ENCODE results near the gene HHLA2. TPM values are rescaled to one million over a fixed set of nuclear protein-coding genes. Genes with fewer than 3 reads are reported as not detected.

Gene HHLA2
- total and polyA plus RNA-seq, 2 experiments from 2014 or later, result not detected

- TF ChIP-seq ZNF462 (CRISPR knock-in tag; IDR thresholded peaks at IDR 0.05), result no peak
- TF ChIP-seq, protein P1, sequence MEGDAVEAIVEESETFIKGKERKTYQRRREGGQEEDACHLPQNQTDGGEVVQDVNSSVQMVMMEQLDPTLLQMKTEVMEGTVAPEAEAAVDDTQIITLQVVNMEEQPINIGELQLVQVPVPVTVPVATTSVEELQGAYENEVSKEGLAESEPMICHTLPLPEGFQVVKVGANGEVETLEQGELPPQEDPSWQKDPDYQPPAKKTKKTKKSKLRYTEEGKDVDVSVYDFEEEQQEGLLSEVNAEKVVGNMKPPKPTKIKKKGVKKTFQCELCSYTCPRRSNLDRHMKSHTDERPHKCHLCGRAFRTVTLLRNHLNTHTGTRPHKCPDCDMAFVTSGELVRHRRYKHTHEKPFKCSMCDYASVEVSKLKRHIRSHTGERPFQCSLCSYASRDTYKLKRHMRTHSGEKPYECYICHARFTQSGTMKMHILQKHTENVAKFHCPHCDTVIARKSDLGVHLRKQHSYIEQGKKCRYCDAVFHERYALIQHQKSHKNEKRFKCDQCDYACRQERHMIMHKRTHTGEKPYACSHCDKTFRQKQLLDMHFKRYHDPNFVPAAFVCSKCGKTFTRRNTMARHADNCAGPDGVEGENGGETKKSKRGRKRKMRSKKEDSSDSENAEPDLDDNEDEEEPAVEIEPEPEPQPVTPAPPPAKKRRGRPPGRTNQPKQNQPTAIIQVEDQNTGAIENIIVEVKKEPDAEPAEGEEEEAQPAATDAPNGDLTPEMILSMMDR (conservative IDR thresholded peaks at IDR 0.05; ENCODE audit: low read depth in 2 of 2), result no peak
- TF ChIP-seq JUNB (IDR thresholded peaks at IDR 0.05; ENCODE audit: unreplicated experiment), result no peak
- no peak for TF ChIP-seq CREB1 (CRISPR knock-in tag; IDR thresholded peaks at IDR 0.05; ENCODE audit: low read depth)
- TF ChIP-seq NANOG (IDR thresholded peaks at IDR 0.05; ENCODE audit: borderline replicate concordance), result no peak
- TF ChIP-seq, protein P2, sequence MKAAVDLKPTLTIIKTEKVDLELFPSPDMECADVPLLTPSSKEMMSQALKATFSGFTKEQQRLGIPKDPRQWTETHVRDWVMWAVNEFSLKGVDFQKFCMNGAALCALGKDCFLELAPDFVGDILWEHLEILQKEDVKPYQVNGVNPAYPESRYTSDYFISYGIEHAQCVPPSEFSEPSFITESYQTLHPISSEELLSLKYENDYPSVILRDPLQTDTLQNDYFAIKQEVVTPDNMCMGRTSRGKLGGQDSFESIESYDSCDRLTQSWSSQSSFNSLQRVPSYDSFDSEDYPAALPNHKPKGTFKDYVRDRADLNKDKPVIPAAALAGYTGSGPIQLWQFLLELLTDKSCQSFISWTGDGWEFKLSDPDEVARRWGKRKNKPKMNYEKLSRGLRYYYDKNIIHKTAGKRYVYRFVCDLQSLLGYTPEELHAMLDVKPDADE (IDR thresholded peaks at IDR 0.05), result no peak
- no peak for TF ChIP-seq ZNF331 (CRISPR knock-in tag; IDR thresholded peaks at IDR 0.05; ENCODE audit: low read depth)
- TF ChIP-seq, protein P3, sequence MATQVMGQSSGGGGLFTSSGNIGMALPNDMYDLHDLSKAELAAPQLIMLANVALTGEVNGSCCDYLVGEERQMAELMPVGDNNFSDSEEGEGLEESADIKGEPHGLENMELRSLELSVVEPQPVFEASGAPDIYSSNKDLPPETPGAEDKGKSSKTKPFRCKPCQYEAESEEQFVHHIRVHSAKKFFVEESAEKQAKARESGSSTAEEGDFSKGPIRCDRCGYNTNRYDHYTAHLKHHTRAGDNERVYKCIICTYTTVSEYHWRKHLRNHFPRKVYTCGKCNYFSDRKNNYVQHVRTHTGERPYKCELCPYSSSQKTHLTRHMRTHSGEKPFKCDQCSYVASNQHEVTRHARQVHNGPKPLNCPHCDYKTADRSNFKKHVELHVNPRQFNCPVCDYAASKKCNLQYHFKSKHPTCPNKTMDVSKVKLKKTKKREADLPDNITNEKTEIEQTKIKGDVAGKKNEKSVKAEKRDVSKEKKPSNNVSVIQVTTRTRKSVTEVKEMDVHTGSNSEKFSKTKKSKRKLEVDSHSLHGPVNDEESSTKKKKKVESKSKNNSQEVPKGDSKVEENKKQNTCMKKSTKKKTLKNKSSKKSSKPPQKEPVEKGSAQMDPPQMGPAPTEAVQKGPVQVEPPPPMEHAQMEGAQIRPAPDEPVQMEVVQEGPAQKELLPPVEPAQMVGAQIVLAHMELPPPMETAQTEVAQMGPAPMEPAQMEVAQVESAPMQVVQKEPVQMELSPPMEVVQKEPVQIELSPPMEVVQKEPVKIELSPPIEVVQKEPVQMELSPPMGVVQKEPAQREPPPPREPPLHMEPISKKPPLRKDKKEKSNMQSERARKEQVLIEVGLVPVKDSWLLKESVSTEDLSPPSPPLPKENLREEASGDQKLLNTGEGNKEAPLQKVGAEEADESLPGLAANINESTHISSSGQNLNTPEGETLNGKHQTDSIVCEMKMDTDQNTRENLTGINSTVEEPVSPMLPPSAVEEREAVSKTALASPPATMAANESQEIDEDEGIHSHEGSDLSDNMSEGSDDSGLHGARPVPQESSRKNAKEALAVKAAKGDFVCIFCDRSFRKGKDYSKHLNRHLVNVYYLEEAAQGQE (IDR thresholded peaks at IDR 0.05; ENCODE audit: unreplicated experiment), result no peak
- no peak for TF ChIP-seq EZH2 (IDR thresholded peaks at IDR 0.05; ENCODE audit: low read depth, unreplicated experiment)
- TF ChIP-seq EZH2phosphoT487 (IDR thresholded peaks at IDR 0.05; ENCODE audit: unreplicated experiment), result no peak
Observed at GRCh38 chr3:108251265-108251664, 45.1 kb upstream of the HHLA2 start (continued).

All from GM23338 (cell line).